ENCODE results near the gene ERBB4. TPM values are rescaled to one million over a fixed set of nuclear protein-coding genes. Genes with fewer than 3 reads are reported as not detected.
"Not testable (repeated sequence)": the region's sequence is repeated elsewhere in the genome, so short reads cannot be mapped to it uniquely, and the experiment has no call there.

Gene ERBB4
- total RNA-seq, 1 experiment from 2014 or later: not detected

DNA sequence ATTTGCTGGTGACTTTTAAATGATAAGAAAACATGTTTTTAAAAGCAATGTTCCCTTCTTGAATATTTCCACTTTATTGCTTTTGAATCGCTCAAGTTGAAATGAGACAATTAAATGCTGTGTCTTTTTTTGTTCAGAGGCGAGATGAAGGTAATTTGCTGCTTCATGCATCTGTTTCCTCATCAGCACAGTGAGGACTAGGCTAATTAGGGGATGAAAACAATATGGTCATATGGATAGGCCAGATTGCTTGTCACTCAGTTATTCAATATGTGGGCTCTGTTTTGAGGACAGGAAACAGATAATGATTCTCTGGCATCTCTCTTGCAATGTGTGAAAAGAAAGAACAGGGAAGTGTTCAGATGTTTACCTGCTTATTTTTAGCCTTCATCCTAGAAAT is 61.0 kb downstream of the ERBB4 start:
- H3K27ac Mint-ChIP-seq (ENCODE audit: low read depth, unreplicated experiment): no peak overlapping the region
- no TSS peak for BruUV-seq (replicated peaks)

DNA sequence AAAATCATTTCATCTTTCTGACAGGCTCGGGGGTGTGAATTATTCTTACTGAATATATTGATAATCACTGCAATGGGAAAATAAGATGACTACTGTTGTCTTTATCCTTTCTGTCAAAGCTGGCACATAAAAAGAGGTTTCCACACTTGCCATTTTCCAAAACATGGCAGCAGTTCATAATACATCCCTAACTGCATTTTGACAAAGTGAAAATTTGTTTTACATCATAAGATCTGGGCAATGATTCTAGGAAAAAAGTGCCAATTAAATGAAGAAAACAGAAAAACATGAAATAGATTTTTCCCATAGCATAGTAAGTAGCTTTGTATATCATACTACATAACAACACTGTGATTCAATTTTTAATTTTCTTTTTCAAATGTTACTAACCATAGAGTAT is 65.4 kb downstream of the ERBB4 start:
- Mint-ChIP-seq H3K9me3 (ENCODE audit: unreplicated experiment) (no peaks in the 10 kb centered on the region), H3K4me3 (ENCODE audit: unreplicated experiment) (no peak overlapping the region), H3K36me3 (ENCODE audit: insufficient read depth, unreplicated experiment) (no peaks in the 10 kb centered on the region), H3K27ac (ENCODE audit: low read depth, unreplicated experiment) (no peak overlapping the region), H3K4me1 (ENCODE audit: insufficient read depth, unreplicated experiment) (no peaks in the 10 kb centered on the region), H3K27me3 (ENCODE audit: insufficient read depth, unreplicated experiment) (peaks cover 55% of the 10 kb centered on the region)
- no peak for DNase-seq (ENCODE audit: unreplicated experiment)
- POLR2A ChIA-PET: no interaction called here
- CTCF ChIA-PET: no interaction called here
- intact Hi-C loops (cut with micrococcal nuclease): no loop called here
- no TSS peak for BruUV-seq (replicated peaks)
- TF ChIP-seq, protein P1, sequence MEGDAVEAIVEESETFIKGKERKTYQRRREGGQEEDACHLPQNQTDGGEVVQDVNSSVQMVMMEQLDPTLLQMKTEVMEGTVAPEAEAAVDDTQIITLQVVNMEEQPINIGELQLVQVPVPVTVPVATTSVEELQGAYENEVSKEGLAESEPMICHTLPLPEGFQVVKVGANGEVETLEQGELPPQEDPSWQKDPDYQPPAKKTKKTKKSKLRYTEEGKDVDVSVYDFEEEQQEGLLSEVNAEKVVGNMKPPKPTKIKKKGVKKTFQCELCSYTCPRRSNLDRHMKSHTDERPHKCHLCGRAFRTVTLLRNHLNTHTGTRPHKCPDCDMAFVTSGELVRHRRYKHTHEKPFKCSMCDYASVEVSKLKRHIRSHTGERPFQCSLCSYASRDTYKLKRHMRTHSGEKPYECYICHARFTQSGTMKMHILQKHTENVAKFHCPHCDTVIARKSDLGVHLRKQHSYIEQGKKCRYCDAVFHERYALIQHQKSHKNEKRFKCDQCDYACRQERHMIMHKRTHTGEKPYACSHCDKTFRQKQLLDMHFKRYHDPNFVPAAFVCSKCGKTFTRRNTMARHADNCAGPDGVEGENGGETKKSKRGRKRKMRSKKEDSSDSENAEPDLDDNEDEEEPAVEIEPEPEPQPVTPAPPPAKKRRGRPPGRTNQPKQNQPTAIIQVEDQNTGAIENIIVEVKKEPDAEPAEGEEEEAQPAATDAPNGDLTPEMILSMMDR (IDR thresholded peaks at IDR 0.05; ENCODE audit: unreplicated experiment): no peak

More for the DNA sequence above, 61.0 kb downstream of the ERBB4 start:
- CTCF ChIA-PET: no interaction called here
- no peak for DNase-seq (ENCODE audit: unreplicated experiment)
- Mint-ChIP-seq H3K36me3 (ENCODE audit: insufficient read depth, unreplicated experiment) (no peaks in the 10 kb centered on the region), H3K4me1 (ENCODE audit: insufficient read depth, unreplicated experiment) (no peaks in the 10 kb centered on the region), H3K9me3 (ENCODE audit: unreplicated experiment) (no peaks in the 10 kb centered on the region), H3K4me3 (ENCODE audit: unreplicated experiment) (no peak overlapping the region), H3K27me3 (ENCODE audit: insufficient read depth, unreplicated experiment) (peaks cover 53% of the 10 kb centered on the region)
- POLR2A ChIA-PET: interaction anchor here (0.6 to 0.9 kb wide), 2 partner anchors 12 to 937 kb away, joined by 3 read pairs; no protein-coding TSS in a partner anchor
- TF ChIP-seq, protein P1 (IDR thresholded peaks at IDR 0.05; ENCODE audit: unreplicated experiment): no peak
- intact Hi-C loops (cut with micrococcal nuclease): no loop called here

DNA sequence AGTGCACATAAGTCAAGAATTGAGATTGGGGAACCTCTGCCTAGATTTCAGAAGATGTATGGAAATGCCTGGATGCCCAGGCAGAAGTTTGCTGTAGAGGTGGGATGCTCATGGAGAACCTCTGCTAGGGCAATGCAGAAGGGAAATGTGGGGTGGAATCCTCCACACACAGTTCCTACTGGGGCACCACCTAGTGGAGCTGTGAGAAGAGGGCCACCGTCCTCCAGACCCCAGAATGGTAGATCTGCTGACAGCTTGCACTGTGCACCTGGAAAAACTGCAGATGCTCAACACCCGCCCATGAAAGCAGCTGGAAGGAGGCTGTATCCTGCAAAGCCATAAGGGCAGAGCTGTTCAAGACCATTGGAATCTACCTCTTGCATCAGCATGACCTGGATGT is 71.1 kb downstream of the ERBB4 start:
- intact Hi-C loops (cut with micrococcal nuclease); H3K9me3 Mint-ChIP-seq (ENCODE audit: unreplicated experiment); H3K27ac Mint-ChIP-seq (ENCODE audit: low read depth, unreplicated experiment); POLR2A ChIA-PET; H3K4me3 Mint-ChIP-seq (ENCODE audit: unreplicated experiment); H3K4me1 Mint-ChIP-seq (ENCODE audit: insufficient read depth, unreplicated experiment); DNase-seq (ENCODE audit: unreplicated experiment); BruUV-seq (replicated peaks); H3K36me3 Mint-ChIP-seq (ENCODE audit: insufficient read depth, unreplicated experiment): not testable (repeated sequence)
- peaks cover 35% of the 10 kb centered on the region for H3K27me3 Mint-ChIP-seq (ENCODE audit: insufficient read depth, unreplicated experiment)
- CTCF ChIA-PET: interaction anchor here (0.9 kb wide), 1 partner anchor 14 kb away, joined by 3 read pairs; no protein-coding TSS in a partner anchor

DNA sequence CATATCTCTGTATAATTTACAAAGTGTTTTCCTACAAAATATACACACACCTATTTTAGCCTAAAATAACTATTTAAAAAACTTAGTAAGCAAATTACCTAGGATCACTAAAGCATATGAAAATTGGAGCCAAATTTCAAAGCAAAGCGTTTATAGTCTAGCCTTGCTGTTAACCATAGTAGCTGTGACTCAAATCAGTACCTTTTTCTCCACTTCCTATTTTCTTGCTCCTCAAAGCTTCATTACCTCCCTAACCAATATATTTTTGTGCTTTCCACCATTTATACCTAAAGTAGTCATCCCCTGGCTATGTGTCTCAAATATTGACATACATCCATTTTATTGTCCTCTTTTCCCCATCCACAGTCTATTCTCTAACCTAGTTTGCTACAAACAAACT is 73.1 kb downstream of the ERBB4 start:
- Mint-ChIP-seq H3K27ac (ENCODE audit: low read depth, unreplicated experiment) (no peak overlapping the region), H3K4me3 (ENCODE audit: unreplicated experiment) (no peak overlapping the region), H3K27me3 (ENCODE audit: insufficient read depth, unreplicated experiment) (peaks cover 44% of the 10 kb centered on the region), H3K9me3 (ENCODE audit: unreplicated experiment) (peaks cover 7% of the 10 kb centered on the region), H3K4me1 (ENCODE audit: insufficient read depth, unreplicated experiment) (no peaks in the 10 kb centered on the region), H3K36me3 (ENCODE audit: insufficient read depth, unreplicated experiment) (no peaks in the 10 kb centered on the region)
- TF ChIP-seq, protein P1 (IDR thresholded peaks at IDR 0.05; ENCODE audit: unreplicated experiment): no peak
- POLR2A ChIA-PET: interaction anchor here (0.7 kb wide), 1 partner anchor 13 kb away, joined by 3 read pairs; no protein-coding TSS in a partner anchor
- CTCF ChIA-PET: no interaction called here
- no TSS peak for BruUV-seq (replicated peaks)
- intact Hi-C loops (cut with micrococcal nuclease): no loop called here
- DNase-seq (ENCODE audit: unreplicated experiment): no peak

DNA sequence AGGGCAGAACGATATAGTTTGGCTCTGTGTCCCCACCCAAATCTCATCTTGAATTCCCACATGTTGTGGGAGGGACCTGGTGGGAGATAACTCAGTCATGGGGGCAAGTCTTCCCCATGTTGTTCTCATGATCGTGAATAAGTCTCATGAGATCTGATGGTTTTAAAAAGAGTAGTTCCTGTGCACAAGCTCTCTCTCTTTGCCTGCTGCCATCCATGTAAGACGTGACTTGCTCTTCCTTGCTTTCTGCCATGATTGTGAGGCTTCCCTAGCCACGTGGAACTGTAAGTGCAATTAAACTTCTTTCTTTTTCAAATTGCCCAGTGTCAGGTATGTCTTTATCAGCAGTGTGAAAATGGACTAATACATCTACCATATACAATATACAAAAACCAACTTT is 76.9 kb downstream of the ERBB4 start:
- CTCF ChIA-PET; BruUV-seq (replicated peaks); H3K27ac Mint-ChIP-seq (ENCODE audit: low read depth, unreplicated experiment); H3K9me3 Mint-ChIP-seq (ENCODE audit: unreplicated experiment); DNase-seq (ENCODE audit: unreplicated experiment); H3K36me3 Mint-ChIP-seq (ENCODE audit: insufficient read depth, unreplicated experiment); POLR2A ChIA-PET; intact Hi-C loops (cut with micrococcal nuclease); H3K4me1 Mint-ChIP-seq (ENCODE audit: insufficient read depth, unreplicated experiment); H3K4me3 Mint-ChIP-seq (ENCODE audit: unreplicated experiment): not testable (repeated sequence)
- peaks cover 61% of the 10 kb centered on the region for H3K27me3 Mint-ChIP-seq (ENCODE audit: insufficient read depth, unreplicated experiment)
